Activated T-helper 9 cell treated with anti-CD3 and anti-CD28 coated beads, Interleukin-2, amount 50 U/mL, for 16 hours (primary cell): ENCODE results near the gene ATG2A.

Source experiments
- DNase-seq: peaks from one replicate; pipeline ENCODE4 v3.0.0-alpha.2; 2020; ENCODE audit warnings: low read depth

Gene ATG2A

DNA sequence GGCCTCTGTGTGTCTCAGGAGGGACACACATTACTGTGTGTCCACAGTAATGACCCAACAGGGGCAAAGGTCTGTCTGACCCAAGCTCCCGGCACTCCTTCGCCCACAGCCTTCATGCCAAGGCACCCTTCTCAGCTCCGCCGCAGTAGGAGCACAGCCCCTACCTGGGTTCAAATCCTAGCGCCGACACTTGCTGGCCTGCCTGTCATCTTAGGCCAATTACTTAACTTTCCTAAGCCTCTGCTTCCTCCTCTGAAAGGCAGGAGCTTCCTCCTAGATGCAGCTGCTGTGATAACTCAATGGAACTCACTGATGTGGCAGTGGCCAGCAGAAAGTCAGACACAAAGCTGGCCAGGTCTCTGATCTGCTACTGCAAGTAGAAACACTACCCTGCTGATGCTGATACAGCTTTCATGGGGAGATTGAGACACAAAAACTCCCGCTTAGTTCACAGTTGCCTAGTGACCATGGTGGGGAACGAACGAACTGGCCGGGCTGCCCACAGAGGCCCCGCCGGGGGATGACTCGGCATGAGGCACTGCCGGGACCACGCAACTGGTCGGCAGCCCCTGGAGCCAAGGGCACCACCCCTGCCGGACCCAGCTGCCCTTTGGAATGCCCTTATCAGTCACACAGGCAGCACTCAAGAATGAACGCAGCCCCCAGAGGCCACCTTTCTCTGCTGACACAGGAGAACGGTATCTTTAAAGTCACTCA is 46.7 kb downstream of the ATG2A start:
- DNase-seq: no peak

DNA sequence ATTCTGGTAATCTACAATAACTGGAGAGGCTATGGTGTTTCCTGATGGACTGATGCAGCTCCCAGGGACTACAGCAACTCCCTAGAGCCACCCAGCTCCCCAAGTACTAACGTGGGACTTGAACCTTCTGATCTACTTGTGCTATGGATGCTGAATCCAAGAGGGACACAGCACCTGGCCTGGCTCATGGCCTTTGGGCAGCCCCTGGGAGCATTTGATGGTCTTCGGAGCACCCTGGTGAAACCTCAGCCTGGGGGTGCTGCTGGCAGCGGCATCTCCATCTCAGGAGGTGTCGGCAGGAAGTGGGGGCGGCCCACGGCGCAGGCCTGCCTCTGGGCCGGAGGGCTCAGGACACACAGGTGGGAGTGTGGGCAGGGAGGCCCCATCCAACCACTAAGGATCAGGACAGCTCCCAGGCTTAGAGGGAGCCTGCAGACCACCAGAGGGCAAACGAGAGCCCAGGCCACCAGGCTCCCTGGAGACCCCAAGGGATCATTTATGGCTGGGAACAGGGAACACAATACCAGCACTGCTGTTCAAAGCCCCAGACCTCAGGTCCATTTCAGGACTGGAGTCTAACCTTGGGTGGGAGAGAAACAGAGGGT is 47.3 kb downstream of the ATG2A start:
- no peak for DNase-seq

DNA sequence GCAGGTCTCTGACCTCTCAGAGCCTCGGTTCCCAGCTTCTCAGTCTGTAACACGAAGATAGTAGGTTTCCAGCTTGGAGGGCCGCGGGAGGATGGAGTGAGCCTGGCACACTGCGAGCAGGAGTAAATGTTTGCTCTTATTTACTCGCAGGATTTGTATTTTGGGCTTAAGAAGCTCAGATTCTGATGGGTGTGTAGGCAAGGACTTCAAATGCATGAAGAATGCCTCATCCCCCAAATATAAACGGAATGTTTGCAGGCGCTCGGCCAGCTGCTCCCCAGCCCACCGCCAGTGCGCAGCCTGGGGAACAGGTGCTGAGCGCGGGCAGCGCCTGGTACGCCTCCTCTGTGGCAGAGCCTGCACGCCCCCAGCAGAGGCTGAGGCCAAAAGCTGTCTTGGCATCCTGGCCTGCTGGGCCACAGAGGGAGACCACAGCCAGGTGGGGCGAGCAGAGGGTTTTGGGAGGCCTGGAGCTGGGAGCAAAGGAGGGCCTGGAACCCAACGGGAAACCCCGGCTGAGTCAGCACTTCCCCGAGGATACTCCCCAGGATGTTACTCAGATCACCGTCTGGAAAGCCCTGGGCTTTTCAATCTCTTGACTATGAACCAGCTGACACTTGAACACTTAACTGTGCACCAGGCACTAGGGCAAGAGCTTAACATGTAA is 48.0 kb downstream of the ATG2A start:
- DNase-seq: no peak

DNA sequence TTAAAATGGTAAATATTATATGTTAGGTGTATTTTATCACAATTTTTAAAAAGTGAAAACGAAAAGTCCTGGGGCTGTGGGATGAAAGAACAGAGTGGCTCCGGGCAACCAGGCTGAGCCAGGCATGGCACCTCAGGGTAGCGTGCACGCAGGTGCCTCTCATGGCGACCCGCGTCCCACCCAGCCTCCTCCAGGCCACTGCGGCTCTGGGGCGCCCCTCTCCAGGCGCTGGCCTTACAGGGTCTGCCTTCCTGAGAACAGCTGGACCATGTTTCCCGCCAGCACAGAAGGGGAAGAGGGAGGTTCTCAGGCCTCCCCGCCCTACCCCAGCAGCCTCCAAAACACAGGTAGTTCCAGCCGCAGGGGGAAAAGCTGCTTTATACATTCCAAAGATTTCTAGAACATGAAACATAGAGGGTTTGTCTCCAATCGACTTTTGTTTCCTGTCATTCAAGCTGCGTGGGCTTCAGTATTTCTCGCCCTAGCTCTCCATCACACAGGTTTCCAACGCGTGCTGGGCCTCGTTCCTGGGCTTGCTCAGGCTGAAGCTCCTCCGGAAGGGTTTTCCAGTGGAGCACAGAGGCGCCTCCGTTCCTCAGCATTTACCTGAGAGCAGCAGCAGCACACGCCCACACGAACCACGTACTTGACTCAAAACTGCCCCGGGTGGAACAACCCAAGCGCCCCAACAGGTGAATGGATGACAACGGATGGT is 49.1 kb downstream of the ATG2A start:
- no peak for DNase-seq

DNA sequence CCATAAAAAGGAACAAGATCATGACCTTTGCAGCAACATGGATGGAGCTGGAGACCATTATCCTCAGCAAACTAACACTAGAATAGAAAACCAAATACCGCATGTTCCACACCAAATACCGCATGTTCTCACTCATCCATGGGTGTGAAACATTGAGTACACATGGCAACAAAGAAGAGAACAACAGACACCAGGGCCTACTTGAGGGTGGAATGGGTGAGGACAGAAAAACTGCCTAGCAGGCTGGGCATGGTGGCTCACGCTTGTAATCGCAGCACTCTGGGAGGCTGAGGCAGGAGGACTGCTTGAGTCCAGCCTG is 50.9 kb downstream of the ATG2A start:
- DNase-seq: no peak

DNA sequence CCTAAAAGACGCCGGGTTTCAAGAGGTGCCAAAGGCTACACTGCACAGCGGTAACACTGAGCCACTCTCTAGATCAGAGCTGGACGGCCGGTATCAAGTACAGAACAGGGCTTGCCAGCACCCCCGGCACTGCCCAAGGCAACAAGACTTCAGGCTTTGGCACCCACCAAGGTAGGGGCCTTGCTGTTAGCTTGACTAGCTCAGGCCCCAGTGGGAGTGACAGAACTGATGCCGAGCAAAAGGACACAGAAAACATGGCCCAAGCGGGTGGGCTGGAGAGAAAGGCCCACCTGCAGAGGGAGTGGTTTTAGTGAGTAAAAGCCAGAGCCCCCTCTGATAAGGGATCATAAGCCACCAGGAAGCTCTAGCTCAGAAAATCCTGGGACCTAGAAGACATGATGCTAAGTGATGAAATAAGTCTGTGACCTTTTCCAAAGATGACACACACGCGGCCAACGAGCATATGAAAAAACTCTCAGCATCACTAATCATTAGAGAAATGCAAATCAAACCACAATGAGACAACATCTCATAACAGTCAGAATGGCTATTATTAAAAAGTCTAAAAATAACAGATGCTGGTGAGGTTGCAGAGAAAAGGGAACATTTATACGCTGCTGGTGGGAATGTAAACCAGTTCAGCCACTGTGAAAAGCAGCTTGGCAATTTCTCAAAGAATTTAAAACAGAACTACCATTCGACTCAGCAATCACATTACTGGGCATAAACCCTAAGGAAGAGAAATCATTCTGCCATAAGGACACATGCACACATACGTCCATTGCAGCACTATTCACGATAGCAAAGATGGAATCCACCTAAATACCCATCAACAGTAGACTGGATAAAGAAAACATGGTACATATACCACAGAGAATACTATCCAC is 51.5 kb downstream of the ATG2A start:
- DNase-seq: no peak

DNA sequence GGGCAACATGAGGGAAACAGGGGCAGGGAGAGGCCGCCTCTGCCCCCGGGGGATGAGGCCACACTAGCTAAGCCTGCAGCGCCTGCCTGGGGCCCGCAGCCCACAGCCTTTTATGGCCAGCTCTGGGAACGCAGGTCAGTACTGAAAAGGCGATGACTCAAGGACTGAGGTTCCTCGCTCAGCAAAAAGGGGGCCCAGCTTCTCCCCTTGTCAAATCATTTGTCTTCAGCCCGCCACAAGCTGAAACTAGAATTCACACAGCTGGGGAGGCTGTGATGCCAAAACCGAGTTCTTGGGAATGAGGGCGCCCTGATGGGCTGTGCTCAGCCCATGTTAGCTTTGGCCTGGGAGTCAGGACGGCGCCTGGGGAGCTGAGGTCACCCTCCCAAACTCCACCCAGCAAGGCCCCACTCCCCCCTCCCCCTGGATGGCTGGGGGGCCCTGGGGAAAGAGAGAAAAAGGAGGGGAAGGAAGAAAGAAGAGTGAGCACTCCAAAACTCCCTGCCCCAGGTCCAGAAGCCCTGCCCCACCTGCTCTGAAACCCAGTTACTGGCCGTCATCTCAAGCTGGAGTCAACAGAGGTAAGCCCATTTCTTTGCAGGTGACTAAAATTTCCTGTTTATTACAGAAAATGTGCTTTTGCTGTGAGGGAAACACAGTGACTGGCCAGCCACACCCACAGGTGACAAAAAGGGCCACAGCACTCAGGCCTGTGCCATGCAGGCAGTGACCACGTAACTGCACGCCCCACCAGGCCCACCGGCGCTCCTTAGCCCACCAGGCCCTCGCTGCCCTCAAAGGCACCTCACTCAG is 52.3 kb downstream of the ATG2A start:
- no peak for DNase-seq

DNA sequence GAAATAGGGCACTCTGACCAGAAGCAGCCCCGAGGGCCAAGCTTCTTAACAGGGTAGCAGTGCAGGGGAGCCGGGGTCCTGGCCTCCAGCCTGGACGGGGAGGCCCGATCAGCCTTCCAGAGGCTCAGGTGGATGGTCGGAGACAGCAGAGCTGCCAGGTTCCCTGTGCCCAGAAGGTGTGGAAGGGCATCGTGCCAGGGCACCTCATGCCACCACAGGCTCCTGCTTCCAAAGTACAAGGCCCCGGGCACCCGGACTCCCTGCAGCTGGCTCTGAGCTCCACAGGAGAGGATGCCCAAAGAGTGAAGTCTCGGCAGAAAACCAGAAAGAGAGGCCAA is 52.9 kb downstream of the ATG2A start:
- DNase-seq: no peak

DNA sequence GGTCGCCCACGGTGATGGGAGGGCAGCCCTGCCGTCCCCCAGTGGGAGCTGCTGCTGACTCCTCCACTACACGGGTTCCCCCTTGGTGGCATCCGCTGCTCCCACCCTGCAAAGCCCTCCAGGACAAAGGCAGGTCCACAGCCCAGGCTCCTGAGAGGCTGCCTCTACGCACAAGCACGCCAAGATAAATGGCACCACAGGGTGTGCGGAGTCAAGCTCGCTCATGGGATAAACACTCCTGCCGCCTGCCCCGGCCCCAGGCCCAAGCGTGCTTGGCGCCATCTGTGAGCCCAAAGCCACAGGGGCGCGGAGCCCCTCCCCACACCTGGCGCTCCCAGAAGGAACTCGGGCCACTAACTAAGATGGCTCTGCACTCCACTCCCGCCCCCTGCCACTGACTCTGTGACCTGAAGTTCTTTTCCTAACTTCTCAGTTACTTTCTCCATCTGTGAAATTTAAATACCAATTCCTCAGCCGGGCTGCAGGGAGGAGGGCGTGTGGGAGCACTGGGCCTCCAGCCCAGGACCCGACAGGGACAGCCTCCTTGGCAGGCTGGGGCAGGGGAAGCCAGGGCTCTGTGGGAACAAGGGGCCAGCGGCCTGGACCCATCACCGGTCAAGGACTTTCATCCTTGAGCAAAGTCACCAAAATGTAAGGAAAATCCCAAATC is 53.5 kb downstream of the ATG2A start:
- no peak for DNase-seq

DNA sequence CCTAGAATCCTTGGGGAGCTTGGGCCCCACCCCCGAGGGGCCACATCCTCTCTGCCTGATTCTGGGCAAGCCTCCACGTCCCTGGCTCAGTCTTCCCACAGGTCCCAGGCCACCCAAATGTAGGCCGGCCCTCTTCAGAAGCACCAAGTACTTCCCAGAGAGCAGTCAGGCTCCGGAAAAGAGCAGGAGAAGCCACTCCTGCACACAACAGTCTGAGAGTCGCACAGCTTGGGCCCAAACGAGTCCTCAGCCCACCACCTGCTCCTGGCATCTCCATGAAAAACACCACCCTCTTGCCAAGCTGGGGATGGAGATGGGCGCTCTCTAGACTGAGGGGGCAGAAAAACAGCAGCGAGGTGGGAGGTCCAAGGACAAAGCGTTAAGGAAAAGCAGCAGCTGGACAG is 54.0 kb downstream of the ATG2A start:
- DNase-seq: no peak

DNA sequence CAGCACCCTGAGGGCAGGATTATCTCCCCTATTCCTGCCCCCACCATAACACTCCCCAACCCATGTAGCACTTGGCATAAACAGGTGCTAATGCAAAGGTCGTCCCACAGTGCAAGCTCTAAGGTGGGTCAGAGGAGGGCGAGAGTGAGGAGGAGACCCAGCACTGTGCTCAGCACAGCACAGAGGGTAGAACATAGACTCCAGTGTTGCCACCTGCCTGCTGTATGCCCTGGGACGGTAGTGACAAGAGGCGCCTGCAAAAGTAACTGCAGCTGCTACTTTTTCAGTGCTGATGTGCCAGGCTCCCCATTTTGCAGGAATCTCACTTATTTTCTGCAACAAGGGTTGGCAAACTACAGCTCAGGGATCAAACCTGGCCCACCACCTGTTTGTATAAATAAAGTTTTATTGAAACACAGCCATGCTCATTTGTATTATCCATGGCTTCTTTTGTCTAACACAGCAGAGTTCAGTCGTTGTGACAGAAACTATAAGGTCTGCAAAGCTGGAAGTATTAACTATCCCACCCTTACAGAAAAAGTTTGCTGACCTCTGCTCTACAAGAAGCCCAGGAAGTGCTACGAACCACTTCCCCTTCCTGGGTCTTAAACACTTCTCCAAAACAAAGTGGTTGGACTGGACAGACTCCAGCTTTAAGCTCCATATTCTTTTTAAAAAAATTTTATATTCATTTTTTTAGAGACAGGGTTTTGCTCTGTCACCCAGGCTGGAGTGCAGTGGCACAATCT is 55.6 kb downstream of the ATG2A start:
- no peak for DNase-seq

DNA sequence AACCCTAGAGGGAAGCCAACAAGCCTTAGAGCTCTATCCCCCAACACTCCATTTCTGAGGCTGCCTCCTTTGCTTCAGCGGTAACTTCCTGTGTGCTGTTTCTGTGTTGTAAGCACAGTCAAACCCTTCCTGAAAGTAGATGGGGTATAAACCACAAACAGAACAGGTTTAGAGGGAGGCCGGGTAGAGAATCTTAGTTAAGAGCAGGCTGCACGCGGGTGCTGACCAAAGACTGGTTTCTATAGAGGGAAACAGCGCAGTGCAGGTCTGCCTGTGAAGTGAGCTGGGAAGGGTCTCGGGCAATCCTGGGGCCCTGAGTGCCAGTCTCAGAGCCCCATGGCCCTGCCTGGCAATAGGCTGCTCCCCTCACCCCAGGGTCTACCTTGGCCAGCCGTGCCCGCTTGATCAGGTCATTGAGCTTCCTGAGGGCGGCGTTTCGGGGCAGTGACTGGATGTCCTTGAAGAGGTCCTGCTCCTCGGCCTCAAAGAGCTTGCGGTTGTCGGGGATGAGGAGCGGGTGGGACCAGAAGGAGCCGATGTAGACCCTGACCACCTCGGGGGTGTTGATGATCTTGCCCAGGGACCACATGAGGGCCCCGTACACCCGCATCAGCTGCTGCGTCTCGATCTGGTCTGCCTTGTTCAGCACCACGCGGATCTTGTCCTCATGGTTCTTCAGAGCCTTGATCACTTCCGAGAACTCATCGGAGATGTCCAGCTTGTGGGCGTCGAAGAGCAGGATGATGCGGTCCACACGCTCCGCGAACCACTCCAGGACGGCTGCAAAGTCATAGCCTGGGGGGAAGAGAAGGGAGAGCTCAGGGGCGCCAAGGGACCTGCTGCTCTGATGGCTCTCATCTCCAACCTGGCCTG is 57.2 kb downstream of the ATG2A start:
- DNase-seq: no peak

DNA sequence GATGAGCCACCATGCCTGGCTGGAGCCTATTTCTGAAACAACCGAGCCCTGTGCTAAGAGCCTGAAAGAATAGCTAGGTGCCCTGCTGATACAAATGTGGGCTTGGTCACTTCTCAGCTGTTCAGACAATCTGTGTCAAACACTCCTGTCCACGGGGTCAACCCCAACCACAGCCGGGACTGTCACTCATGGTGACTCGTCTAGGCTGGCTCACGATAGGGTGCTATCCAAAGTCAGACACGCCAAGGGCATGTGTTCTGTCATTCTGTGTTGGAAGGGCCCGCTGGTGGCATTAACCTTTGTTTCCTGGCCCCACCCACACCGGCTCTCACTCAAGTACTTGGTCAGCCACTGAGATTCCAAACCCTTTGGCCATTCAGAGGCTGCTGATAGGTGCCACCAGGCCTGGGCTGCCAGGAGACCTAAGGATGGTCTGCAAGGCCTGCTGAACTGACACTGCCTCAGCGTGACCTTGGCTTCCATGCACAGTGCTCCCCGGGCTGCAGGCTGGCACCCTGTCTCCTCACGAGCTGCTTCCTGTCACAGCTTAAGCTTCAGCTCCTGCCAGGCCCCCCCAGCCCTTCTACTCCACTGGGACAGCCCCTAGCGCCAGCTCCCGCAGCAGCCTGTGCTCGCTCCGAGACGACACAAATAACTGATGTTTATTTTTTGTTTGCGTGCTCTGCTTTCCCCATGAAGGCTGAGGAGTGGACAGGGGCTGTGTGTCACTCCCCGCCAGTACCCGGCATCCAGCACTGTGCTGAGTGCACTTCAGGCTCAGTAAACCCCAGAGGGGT is 58.3 kb downstream of the ATG2A start:
- DNase-seq: no peak

DNA sequence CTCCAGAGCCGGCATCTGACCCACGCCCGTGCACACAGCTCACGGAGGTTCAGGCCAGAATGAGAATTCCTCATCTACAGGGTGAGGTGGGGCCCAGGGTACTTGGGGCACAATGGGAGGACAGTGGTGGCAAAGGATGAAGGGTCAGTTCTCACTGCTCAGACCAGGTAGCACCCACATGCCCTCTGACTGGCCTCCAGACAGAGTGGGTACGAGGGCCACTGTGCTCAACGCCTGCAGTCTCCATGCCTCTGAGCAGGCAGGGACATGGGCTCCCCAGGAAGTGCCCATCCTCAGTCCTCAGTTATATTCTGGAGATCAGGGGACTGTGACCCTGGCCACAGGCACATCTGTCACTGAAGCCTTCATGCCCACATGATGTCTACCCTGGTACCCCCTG is 59.5 kb downstream of the ATG2A start:
- DNase-seq: no peak

DNA sequence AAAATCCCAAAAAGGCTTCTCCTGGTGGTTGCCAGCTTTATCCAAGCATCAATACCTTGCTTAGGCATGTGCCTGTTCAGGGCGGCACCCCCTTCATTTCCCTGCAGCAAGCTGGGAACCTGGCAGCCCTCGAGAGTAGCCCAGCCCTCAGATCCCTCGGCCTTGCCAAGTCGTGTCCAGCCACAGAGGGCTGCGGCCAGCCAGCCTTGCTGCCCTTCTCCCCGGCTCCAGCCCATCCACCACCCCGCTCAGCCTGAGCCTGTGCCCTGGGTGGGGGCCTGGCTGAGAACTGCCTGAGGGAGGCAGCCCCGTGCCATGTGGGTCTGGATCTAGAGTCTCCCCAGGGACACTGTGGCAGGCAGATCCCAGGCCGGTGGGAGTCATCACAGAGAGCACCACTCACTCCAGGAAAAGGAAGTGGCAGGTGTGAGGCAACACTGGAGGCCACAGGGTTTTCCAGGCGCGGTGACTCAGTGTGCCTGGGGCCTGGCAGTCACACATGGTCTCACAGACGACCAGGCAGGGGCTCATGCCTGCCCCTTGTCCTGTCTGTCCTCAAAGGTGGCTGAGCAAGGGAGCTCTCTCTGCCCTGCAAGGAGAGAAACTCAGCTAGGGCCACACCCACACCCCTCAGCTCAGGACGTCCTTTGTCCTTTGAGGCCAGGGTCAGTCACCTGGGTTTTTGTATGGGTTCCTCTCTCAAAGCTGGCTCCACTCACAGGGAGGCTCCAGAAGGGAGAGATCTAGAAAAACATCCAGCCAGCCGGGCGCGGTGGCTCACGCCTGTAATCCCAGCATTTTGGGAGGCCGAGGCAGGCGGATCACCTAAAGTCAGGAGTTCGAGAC is 60.4 kb downstream of the ATG2A start:
- DNase-seq: no peak

DNA sequence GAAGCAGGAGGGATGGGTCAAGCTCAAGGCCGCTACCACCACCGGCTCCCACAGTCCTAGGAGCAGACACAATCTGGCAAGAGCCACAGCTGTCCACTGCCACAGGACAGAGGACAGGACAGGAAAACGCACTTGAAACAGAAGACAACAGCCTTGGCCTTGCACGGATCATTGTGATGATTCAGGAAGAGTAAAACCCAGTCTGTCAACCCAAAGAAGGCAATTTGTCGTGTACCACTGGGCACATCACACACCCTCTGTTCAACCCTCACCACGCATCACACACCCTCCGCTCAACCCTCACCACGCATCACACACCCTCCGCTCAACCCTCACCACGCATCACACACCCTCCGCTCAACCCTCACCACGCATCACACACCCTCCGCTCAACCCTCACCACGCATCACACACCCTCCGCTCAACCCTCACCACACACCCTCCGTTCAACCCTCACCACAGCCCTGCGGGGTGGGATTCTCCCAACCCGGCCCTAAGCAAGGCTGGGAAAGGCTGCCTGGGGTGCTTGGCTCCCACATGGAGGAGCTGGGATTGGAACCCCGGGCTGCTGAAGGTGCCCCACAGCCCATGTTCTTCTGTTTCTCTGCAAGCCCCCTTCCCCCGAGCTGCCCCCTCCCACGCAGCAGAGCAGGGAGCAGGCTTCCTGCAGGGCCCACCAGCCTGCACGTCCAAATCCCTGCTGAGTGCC is 61.3 kb downstream of the ATG2A start:
- no peak for DNase-seq
